Heart right ventricle (tissue), 16 donors: ENCODE data around the gene SEMA4G. TPM values are rescaled to one million over a fixed set of nuclear protein-coding genes. Genes with fewer than 3 reads are reported as not detected.

ENCODE experiments used
- ATAC-seq, 8 donors: fragments of 200-7000 bp; cut with Tn5 transposase; one replicate each; pipeline ENCODE4 v1.9.1; 2020; ENCODE audit warnings: mild to moderate bottlenecking in 8 of 8, moderate library complexity in 8 of 8, moderate number of reproducible peaks in 1 of 8
- DNase-seq, 2 donors: peaks; one replicate each; pipeline ENCODE4 v3.0.0-alpha.2; 2020
- H3K27ac ChIP-seq, 10 donors: fragments of 200-600 bp; sonication (generic) in 2 of 10; one replicate each; pipeline versions ENCODE4 v1.5.0 to v1.8.0; 2020 to 2022; ENCODE audit warnings: mild to moderate bottlenecking in 3 of 10
- H3K27me3 ChIP-seq, 7 donors: fragments of 200-600 bp; one replicate each; pipeline ENCODE4 v1.8.0; 2021 to 2022; ENCODE audit warnings: mild to moderate bottlenecking in 2 of 7
- H3K36me3 ChIP-seq, 9 donors: fragments of 200-600 bp; sonication (generic) in 1 of 9; one replicate each; pipeline versions ENCODE4 v1.5.0 to v1.8.0; 2020 to 2022; ENCODE audit warnings: mild to moderate bottlenecking in 2 of 9
- H3K4me1 ChIP-seq, 9 donors: fragments of 200-600 bp; sonication (generic) in 1 of 9; one replicate each; pipeline versions ENCODE4 v1.5.0 to v1.8.0; 2020 to 2022; ENCODE audit warnings: mild to moderate bottlenecking in 4 of 9
- H3K4me3 ChIP-seq, 10 donors: fragments of 200-600 bp; sonication (generic) in 2 of 10; one replicate each; pipeline versions ENCODE4 v1.5.0 to v1.8.0; 2020 to 2022; ENCODE audit warnings: mild to moderate bottlenecking in 7 of 10, moderate library complexity in 2 of 10
- H3K9me3 ChIP-seq, 11 donors: fragments of 200-600 bp in 10 of 11; sonication (generic) in 2 of 11; one replicate each; pipeline versions ENCODE4 v1.5.0 to v1.8.0; 2013 to 2022; ENCODE audit warnings: mild to moderate bottlenecking in 2 of 11, control low read depth in 1 of 11, moderate library complexity in 1 of 11
- WGBS, 2 donors: extraction: QIAGEN DNeasy Blood & Tissue Kit; methylation state at CpG; one replicate each; pipeline ENCODE4 v1.1.7; 2013; ENCODE audit warnings: inconsistent platforms in 1 of 2; 5-methylcytosine and 5-hydroxymethylcytosine counted together
- intact Hi-C, 10 donors: fragments of 100-400 bp; cut with DNase I; formaldehyde crosslinking; loops; one replicate each; pipeline versions ENCODE4 v1.11.1 to v1.14.2; 2022
- polyA plus RNA-seq, 2 donors: library from polyadenylated mRNA; stranded (reverse); fragments of 200-250 nt; gene quantifications; one replicate each; pipeline ENCODE4 v1.2.3, GENCODE V29; 2013
- total RNA-seq, 10 donors: library from RNA; stranded (reverse); fragmentation: NEBNext Ultra II Directional in 3 of 10; extraction: Animal tissue kit (Norgen Biotek cat#: 25700) in 3 of 10; gene quantifications; one replicate each; pipeline versions ENCODE4 v1.2.1 to v1.2.4, GENCODE V29; 2021 to 2023
- TF ChIP-seq, protein P1 (sequence below), 9 donors: fragments of 200-600 bp; sonication (generic) in 2 of 9; IDR thresholded peaks; one replicate each; pipeline versions ENCODE4 v1.5.0 to v1.8.0; 2021 to 2022; ENCODE audit warnings: antibody characterized with exemption in 9 of 9, mild to moderate bottlenecking in 5 of 9, moderate library complexity in 1 of 9
- donor health status: Arrhythmogenic right ventricular cardiomyopathy.
- donor health status: ischemic (EF 13 %, LVEDD 7.1; RV severe dilation, severe dysfunction).
- donor health status: healthy with polysubstance abuse.
- donor health status: DM: no; HTN: yes; CAD: no.
- donor health status: DM: no; HTN: no; CAD: no.
- donor health status: ischemic (EF 25% LVEDD 6.9; RV normal size, moderate dysfunction).
- donor health status: ischemic (EF 25% LVEDD 5.7; RV mildly dilated, moderate dysfunction).
- donor health status: healthy.
- donor health status: DM: yes; HTN: yes; CAD: no.
- donor health status: Ischemic cardiomyopathy.
- donor health status: ischemic (EF 35%, LVEDD 5.7; RV mildly dilated, moderate dysfunction).
- donor health status: nonischemic (EF 11% LVEDD 7.7; RV severe dilation, severe dysfunction).
- donor health status: DM: yes; HTN: yes; CAD: no.
- donor health status: PGD.
- donor health status: ischemic (EF 29% LVEDD 5.4; RV normal size, mild dysfunction).
- donor health status: nonischemic (EF 23%, LVEDD 6.1; RV moderate dilation, normal function).

The SEMA4G gene
- total and polyA plus RNA-seq, 12 donors: 0.20 to 1.6 (median 0.80) TPM

- Histone ChIP-seq H3K36me3 (peaks cover 3 to 99% (median 91%) of the 10 kb centered on the region in 9 donors), H3K27ac (no peak overlapping the region), H3K4me3 (no peak overlapping the region), H3K9me3 (no peaks in the 10 kb centered on the region), H3K27me3 (no peaks in the 10 kb centered on the region), H3K4me1 (no peaks in the 10 kb centered on the region)
- DNase-seq (no peak), ATAC-seq (no peak)
- intact Hi-C loops: no loop called here
- TF ChIP-seq, protein P1, sequence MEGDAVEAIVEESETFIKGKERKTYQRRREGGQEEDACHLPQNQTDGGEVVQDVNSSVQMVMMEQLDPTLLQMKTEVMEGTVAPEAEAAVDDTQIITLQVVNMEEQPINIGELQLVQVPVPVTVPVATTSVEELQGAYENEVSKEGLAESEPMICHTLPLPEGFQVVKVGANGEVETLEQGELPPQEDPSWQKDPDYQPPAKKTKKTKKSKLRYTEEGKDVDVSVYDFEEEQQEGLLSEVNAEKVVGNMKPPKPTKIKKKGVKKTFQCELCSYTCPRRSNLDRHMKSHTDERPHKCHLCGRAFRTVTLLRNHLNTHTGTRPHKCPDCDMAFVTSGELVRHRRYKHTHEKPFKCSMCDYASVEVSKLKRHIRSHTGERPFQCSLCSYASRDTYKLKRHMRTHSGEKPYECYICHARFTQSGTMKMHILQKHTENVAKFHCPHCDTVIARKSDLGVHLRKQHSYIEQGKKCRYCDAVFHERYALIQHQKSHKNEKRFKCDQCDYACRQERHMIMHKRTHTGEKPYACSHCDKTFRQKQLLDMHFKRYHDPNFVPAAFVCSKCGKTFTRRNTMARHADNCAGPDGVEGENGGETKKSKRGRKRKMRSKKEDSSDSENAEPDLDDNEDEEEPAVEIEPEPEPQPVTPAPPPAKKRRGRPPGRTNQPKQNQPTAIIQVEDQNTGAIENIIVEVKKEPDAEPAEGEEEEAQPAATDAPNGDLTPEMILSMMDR (IDR thresholded peaks at IDR 0.05): no peak
Observed at GRCh38 chr10:100943508-100943907, 25.8 kb upstream of the SEMA4G start.

DNA sequence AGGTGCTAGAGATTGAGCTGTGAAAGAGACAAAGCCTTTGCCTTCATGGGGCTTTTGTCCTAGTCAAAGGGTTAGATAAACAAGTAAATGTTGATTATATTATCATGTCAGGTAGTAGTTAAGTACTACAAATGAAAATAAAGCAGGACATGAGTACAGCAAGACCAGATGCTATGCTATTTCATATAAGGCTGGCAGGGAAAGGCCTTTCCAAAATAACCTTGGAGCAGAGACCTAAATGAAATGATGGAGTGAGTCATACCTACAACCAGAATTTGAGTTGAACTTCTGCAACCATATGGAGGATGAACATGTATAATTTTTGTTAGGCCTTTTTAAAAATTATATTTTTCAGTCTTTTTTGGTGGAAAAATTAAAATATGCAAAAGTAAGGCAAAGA is 23.6 kb upstream of the SEMA4G start:
- Histone ChIP-seq H3K36me3 (peaks cover 3 to 100% (median 94%) of the 10 kb centered on the region in 9 donors), H3K9me3 (no peaks in the 10 kb centered on the region), H3K27ac (no peak overlapping the region), H3K27me3 (no peaks in the 10 kb centered on the region), H3K4me1 (no peaks in the 10 kb centered on the region), H3K4me3 (no peak overlapping the region)
- intact Hi-C loops: no loop called here
- TF ChIP-seq, protein P1 (IDR thresholded peaks at IDR 0.05): no peak
- ATAC-seq: no peak
- DNase-seq: no peak

GRCh38 chr10:100948916-100949315 is 20.4 kb upstream of the SEMA4G start:
- no peak for ATAC-seq
- intact Hi-C loops: no loop called here
- no peak overlapping the region for H3K27ac ChIP-seq
- no peaks in the 10 kb centered on the region for H3K4me1 ChIP-seq
- no peaks in the 10 kb centered on the region for H3K9me3 ChIP-seq
- 95 to 98% methylated on average over 3 of the region's 3 CpGs for WGBS, 2 donors
- H3K4me3 ChIP-seq: no peak overlapping the region
- no peak for DNase-seq
- H3K36me3 ChIP-seq: peaks cover under 1 to 100% (median 93%) of the 10 kb centered on the region in 9 donors
- H3K27me3 ChIP-seq: no peaks in the 10 kb centered on the region
- TF ChIP-seq, protein P1 (IDR thresholded peaks at IDR 0.05): no peak

- Histone ChIP-seq H3K9me3 (no peaks in the 10 kb centered on the region), H3K4me3 (no peak overlapping the region), H3K27me3 (no peaks in the 10 kb centered on the region), H3K4me1 (no peaks in the 10 kb centered on the region), H3K27ac (no peak overlapping the region), H3K36me3 (peaks cover 0 to 100% (median 54%) of the 10 kb centered on the region in 9 donors)
- DNase-seq (no peak), ATAC-seq (no peak)
- TF ChIP-seq, protein P1 (IDR thresholded peaks at IDR 0.05): no peak
- intact Hi-C loops: no loop called here
Observed at GRCh38 chr10:100960251-100960650, 9.1 kb upstream of the SEMA4G start.
